ENCODE results near the gene CDC42EP2. TPM values are rescaled to one million over a fixed set of nuclear protein-coding genes. Genes with fewer than 3 reads are reported as not detected.

Gene CDC42EP2
- total RNA-seq, 2 experiments from 2014 or later, result 0.91 to 0.93 TPM

DNA sequence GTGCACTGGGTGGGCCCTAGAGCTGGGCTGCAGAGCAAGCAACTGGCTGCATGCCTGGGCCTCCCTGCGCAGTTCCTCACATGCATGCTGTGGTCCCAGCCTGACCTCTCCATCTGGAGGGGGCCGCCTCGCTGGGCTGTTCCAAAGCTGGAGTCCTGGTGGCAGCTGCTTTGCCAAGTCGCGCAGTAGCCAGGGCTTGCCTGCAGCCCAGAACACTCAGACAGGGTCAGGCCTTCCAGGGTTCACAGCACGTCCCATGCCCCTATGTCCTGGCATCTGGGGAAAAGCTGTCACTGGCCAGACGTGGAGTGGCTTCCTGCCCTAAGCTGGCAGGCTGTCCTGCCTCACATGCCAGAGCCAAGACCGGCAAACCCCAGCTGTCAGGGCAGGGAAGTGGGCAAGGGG is 16.5 kb upstream of the CDC42EP2 start:
- no peak for ATAC-seq
- ChIA-PET CTCF (interaction anchor here (0.8 to 1.8 kb wide), 3 partner anchors 17 to 389 kb away, joined by 3 to 6 read pairs (median 5); partner anchors contain the start of gene CDC42EP2), POLR2A (interaction anchor here (0.5 kb wide), 1 partner anchor 14 kb away, joined by 3 read pairs; no protein-coding TSS in a partner anchor)
- Mint-ChIP-seq H3K4me1 (no peaks in the 10 kb centered on the region), H3K4me3 (no peak overlapping the region), H3K36me3 (ENCODE audit: low read depth) (peaks cover 43% of the 10 kb centered on the region), H3K9me3 (ENCODE audit: low read depth) (no peaks in the 10 kb centered on the region), H3K27me3 (no peaks in the 10 kb centered on the region), H3K27ac (no peak overlapping the region)
- intact Hi-C loops (cut with DNase I, micrococcal nuclease), result no loop called here
- no peak for DNase-seq

GRCh38 chr11:65298655-65299179 is 15.9 kb upstream of the CDC42EP2 start:
- H3K4me3 Mint-ChIP-seq, result no peak overlapping the region
- intact Hi-C loops (cut with DNase I, micrococcal nuclease), result no loop called here

DNA sequence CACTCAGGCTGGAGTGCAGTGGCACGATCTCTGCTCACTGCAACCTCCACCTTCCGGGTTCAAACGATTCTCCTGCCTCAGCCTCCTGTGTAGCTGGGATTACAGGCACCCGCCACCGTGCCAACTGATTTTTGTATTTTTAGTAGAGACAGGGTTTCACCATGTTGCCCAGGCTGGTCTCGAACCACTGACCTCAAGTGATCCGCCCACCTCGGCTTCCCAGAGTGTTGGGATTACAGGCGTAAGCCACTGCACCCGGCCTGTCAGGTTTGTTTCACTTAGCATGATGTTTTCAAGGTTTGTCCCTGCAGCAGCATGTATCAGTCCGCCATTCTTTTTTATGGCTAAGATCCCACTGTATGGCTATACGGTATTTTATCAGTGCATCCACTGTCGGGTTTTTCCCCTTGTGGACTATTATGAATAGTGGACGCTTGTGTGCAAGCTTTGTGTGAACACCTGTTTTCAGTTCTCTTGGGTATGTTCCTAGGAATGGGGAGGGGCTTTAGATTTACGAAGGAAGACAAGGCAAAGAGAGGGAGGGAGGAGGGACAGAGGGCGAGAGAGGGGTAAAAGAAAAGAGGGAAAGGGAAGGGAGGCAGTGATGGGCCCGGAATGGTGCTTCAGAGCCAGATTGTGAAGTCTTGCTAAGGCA is 13.9 kb upstream of the CDC42EP2 start:
- no peaks in the 10 kb centered on the region for H3K9me3 Mint-ChIP-seq (ENCODE audit: low read depth)

More at GRCh38 chr11:65298655-65299179, 15.9 kb upstream of the CDC42EP2 start:
- Mint-ChIP-seq H3K36me3 (ENCODE audit: low read depth) (peaks cover 42% of the 10 kb centered on the region), H3K27ac (no peak overlapping the region), H3K27me3 (no peaks in the 10 kb centered on the region), H3K4me1 (no peaks in the 10 kb centered on the region), H3K9me3 (ENCODE audit: low read depth) (no peaks in the 10 kb centered on the region)
- CTCF ChIA-PET, result interaction anchor here (0.8 to 1.8 kb wide), 4 partner anchors 9 to 388 kb away, joined by 3 to 6 read pairs (median 4); partner anchors contain the start of gene CDC42EP2
- POLR2A ChIA-PET, result interaction anchor here (0.5 to 0.6 kb wide), 2 partner anchors 15 to 846 kb away, joined by 3 to 4 read pairs; no protein-coding TSS in a partner anchor
- ATAC-seq (no peak), DNase-seq (no peak)

DNA sequence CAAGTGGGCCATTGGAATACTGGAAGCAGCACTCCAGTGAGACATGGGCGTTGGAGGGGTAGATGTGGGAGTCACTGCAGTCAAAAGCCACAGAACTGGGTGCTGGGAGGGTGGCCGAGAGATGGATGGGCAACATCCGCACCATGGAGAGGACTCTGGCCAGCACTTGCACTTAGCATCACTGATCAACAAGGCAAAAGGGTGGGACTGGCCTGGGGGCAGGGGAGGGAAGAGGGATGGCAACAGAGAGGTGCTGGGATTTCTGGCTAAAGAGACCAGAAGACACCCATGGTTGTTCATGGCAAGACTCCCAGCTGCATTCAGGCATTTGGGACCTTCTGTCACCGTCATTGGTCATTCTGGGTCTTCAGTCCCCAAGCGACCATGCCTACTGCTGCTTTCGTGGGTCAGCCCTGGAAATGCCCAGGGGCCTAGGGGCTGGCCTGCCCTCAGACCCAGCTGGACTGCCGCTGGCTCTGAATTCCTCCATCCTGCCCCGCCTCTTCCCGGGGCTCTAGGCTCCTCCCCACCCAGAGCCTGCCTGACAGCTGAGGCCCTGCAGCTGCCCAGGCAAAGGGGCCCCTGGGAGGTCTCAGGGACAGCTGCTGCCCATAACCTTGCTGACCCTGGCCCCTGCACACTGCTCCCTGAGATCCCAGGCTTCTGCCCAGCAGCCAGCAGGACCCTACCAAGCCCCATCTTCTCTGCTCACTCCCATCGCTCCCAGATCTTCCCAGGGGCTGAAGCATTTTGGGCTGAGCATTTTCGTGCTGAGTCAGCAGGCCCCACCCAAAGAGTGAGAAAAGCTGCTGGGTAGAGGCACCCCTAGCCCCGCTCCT is 13.0 kb upstream of the CDC42EP2 start:
- ChIA-PET POLR2A (no interaction called here), CTCF (interaction anchor here (1.1 kb wide), 1 partner anchor 28 kb away, joined by 5 read pairs; no protein-coding TSS in a partner anchor)
- Mint-ChIP-seq H3K9me3 (ENCODE audit: low read depth) (no peaks in the 10 kb centered on the region), H3K27ac (no peak overlapping the region), H3K27me3 (no peaks in the 10 kb centered on the region), H3K36me3 (ENCODE audit: low read depth) (peaks cover 18% of the 10 kb centered on the region), H3K4me3 (no peak overlapping the region), H3K4me1 (no peaks in the 10 kb centered on the region)
- no peak for ATAC-seq
- intact Hi-C loops (cut with DNase I, micrococcal nuclease), result no loop called here
- no peak for DNase-seq

More for the DNA sequence above, 13.9 kb upstream of the CDC42EP2 start:
- intact Hi-C loops (cut with DNase I, micrococcal nuclease), result no loop called here
- POLR2A ChIA-PET, result interaction anchor here (0.7 kb wide), 1 partner anchor 11 kb away, joined by 4 read pairs; no protein-coding TSS in a partner anchor
- H3K27me3 Mint-ChIP-seq, result no peaks in the 10 kb centered on the region
- DNase-seq (no peak), ATAC-seq (no peak)
- CTCF ChIA-PET, result no interaction called here
- no peak overlapping the region for H3K4me3 Mint-ChIP-seq
- H3K27ac Mint-ChIP-seq, result no peak overlapping the region
- no peaks in the 10 kb centered on the region for H3K4me1 Mint-ChIP-seq
- peaks cover 25% of the 10 kb centered on the region for H3K36me3 Mint-ChIP-seq (ENCODE audit: low read depth)

DNA sequence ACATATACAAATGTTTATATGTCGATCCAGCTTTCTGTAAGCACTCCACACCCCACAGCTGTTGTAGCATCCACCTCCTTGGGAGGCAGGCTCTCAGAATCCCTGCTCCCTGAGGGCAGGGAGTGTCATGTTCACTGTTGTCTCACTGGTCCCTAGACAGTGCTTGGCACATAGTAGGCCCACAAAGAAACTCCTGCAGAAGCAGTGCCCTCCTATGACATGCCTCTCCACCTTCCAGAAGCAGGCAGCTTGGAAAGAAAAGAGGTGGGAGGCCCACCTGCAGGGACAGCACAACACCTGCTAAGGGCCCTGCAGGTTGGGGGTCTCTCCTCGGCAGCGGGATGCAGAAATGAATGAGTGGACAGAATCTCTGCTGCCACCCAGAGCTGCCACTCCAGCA is 11.1 kb upstream of the CDC42EP2 start:
- H3K27ac Mint-ChIP-seq, result no peak overlapping the region
- intact Hi-C loops (cut with DNase I, micrococcal nuclease), result no loop called here
- CTCF ChIA-PET, result no interaction called here
- DNase-seq, result no peak
- no peak overlapping the region for H3K4me3 Mint-ChIP-seq
- POLR2A ChIA-PET, result no interaction called here
- H3K4me1 Mint-ChIP-seq, result no peaks in the 10 kb centered on the region
- peaks cover 13% of the 10 kb centered on the region for H3K36me3 Mint-ChIP-seq (ENCODE audit: low read depth)
- ATAC-seq, result no peak
- no peaks in the 10 kb centered on the region for H3K27me3 Mint-ChIP-seq
- H3K9me3 Mint-ChIP-seq (ENCODE audit: low read depth), result no peaks in the 10 kb centered on the region

- CTCF ChIA-PET, result interaction anchor here (1.0 kb wide), 1 partner anchor 320 kb away, joined by 3 read pairs; no protein-coding TSS in a partner anchor
- Mint-ChIP-seq H3K4me1 (no peaks in the 10 kb centered on the region), H3K9me3 (ENCODE audit: low read depth) (no peaks in the 10 kb centered on the region), H3K27me3 (no peaks in the 10 kb centered on the region), H3K4me3 (no peak overlapping the region), H3K27ac (no peak overlapping the region), H3K36me3 (ENCODE audit: low read depth) (peaks cover 13% of the 10 kb centered on the region)
- DNase-seq (no peak), ATAC-seq (no peak)
- POLR2A ChIA-PET, result no interaction called here
- intact Hi-C loops (cut with DNase I, micrococcal nuclease), result no loop called here
These were observed 10.6 kb upstream of the CDC42EP2 start for GRCh38 chr11:65304110-65304509.

- Mint-ChIP-seq H3K27ac (no peak overlapping the region), H3K4me1 (no peaks in the 10 kb centered on the region), H3K4me3 (no peak overlapping the region), H3K27me3 (no peaks in the 10 kb centered on the region), H3K9me3 (ENCODE audit: low read depth) (no peaks in the 10 kb centered on the region), H3K36me3 (ENCODE audit: low read depth) (peaks cover 13% of the 10 kb centered on the region)
- POLR2A ChIA-PET, result no interaction called here
- intact Hi-C loops (cut with DNase I, micrococcal nuclease), result no loop called here
- ATAC-seq, result no peak
- no peak for DNase-seq
- CTCF ChIA-PET, result interaction anchor here (1.0 kb wide), 1 partner anchor 319 kb away, joined by 3 read pairs; no protein-coding TSS in a partner anchor
These were observed 10.1 kb upstream of the CDC42EP2 start for GRCh38 chr11:65304613-65305012.

DNA sequence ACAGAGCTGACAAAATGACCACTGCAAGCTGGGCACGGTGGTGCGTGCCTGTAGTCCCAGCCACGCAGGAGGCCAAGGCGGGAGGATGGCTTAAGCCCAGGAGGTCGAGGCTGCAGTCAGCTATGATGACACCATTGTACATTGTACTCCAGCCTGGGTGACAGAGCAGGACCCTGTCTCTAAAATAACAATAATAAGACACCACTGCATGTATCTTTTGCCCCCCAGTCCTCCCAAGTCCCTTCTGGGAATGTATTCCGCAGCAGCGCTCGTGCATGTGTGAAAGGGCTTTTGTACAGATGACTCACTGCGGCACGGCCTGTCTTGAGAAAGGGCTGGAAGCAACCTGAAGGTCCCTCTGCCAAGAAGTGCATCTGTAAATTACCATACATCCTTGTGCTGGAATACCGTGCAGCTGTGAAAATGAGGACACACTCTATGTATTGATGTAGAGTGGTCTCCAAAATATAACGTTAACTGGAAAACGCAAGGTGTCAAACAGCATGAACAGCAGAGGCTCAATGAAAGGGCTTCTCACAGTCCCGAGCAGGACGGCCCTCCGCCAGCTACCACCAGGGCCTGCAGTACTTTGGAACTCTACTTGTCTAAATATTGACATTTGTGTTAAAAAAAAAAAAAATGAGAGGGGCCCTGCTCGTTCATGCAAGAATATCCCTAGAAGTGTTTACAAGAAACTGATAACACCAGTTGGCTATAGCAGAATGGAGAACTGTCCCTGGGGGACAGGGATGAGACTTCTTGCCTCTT is 9.0 kb upstream of the CDC42EP2 start:
- no peak for DNase-seq
- Mint-ChIP-seq H3K4me1 (no peaks in the 10 kb centered on the region), H3K4me3 (no peak overlapping the region), H3K36me3 (ENCODE audit: low read depth) (peaks cover 10% of the 10 kb centered on the region), H3K27me3 (no peaks in the 10 kb centered on the region), H3K27ac (no peak overlapping the region), H3K9me3 (ENCODE audit: low read depth) (no peaks in the 10 kb centered on the region)
- ChIA-PET POLR2A (no interaction called here), CTCF (interaction anchor here (1.4 kb wide), 1 partner anchor 10 kb away, joined by 3 read pairs; no protein-coding TSS in a partner anchor)
- intact Hi-C loops (cut with DNase I, micrococcal nuclease), result no loop called here
- no peak for ATAC-seq

- ATAC-seq (no peak), DNase-seq (no peak)
- no peak overlapping the region for H3K4me3 Mint-ChIP-seq
- no peak overlapping the region for H3K27ac Mint-ChIP-seq
- no peaks in the 10 kb centered on the region for H3K27me3 Mint-ChIP-seq
- ChIA-PET POLR2A (no interaction called here), CTCF (interaction anchor here (1.4 to 1.6 kb wide), 2 partner anchors 9 to 20 kb away, joined by 4 read pairs; no protein-coding TSS in a partner anchor)
- no peaks in the 10 kb centered on the region for H3K9me3 Mint-ChIP-seq (ENCODE audit: low read depth)
- intact Hi-C loops (cut with DNase I, micrococcal nuclease), result no loop called here
- peaks cover 8% of the 10 kb centered on the region for H3K36me3 Mint-ChIP-seq (ENCODE audit: low read depth)
- H3K4me1 Mint-ChIP-seq, result no peaks in the 10 kb centered on the region
These were observed 7.1 kb upstream of the CDC42EP2 start for GRCh38 chr11:65307298-65308229.

DNA sequence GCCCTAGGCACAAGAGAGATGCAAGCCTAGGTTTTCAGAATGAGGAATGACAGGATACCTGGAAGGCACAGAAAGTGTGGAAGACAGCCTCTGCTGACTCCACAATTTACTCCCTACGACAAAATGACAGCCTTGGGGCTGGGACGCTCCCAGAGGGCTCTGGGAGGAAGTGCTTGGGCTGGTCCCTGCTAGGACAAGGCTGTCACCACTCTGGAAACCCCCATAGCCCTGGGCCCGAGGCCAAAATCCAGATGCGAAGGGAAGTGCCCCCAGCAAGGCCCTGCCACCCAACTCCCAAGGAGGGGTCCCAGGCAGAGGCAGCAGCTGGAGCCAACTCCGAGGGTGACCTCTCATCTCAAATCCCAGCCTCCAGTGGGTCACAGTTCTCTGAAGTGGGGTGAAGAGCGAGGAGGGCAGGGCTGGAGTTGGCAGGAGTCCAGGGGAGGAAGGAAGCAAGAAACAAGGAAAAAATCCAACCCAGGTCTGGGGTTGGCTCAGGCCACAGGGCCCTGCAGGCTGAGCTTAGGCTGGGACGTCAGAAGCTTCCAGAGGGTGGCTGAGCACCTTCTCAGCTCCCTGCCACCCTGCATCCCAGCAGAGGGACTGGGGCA is 6.3 kb upstream of the CDC42EP2 start:
- ChIA-PET POLR2A (no interaction called here), CTCF (interaction anchor here (0.7 kb wide), 1 partner anchor 14 kb away, joined by 3 read pairs; no protein-coding TSS in a partner anchor)
- Mint-ChIP-seq H3K36me3 (ENCODE audit: low read depth) (peaks cover 6% of the 10 kb centered on the region), H3K4me3 (no peak overlapping the region), H3K9me3 (ENCODE audit: low read depth) (no peaks in the 10 kb centered on the region), H3K4me1 (no peaks in the 10 kb centered on the region), H3K27me3 (peaks cover under 1% of the 10 kb centered on the region), H3K27ac (no peak overlapping the region)
- no peak for DNase-seq
- intact Hi-C loops (cut with DNase I, micrococcal nuclease), result no loop called here
- ATAC-seq, result no peak
